PC-9 (cell line): ENCODE results near the gene SLX1A. TPM values are rescaled to one million over a fixed set of nuclear protein-coding genes. Genes with fewer than 3 reads are reported as not detected.
"Not testable (repeated sequence)": the region's sequence is repeated elsewhere in the genome, so short reads cannot be mapped to it uniquely, and the experiment has no call there.

Experiments
- BruUV-seq: library from RNA; stranded (reverse); fragments of 400-500 nt; replicated peaks from 2 replicates; lab custom pipeline; 2021; lab: Mats Ljungman, UMichigan
- CTCF ChIA-PET: fragments of 300-600 bp; sonication (Branson Sonifier 250); formaldehyde crosslinking; loops from one replicate; lab custom pipeline; 2022; ENCODE audit warnings: antibody characterized with exemption; lab: Charles Lee
- POLR2A ChIA-PET: fragments of 300-600 bp; sonication (Branson Sonifier 250); formaldehyde crosslinking; loops from one replicate; lab custom pipeline; 2022; ENCODE audit warnings: antibody characterized with exemption; ENCODE audit not compliant: unreplicated experiment; lab: Charles Lee
- DNase-seq, 2 experiments: peaks; one replicate each; pipeline versions ENCODE4 v3.0.0 to v3.0.0-alpha.2; 2015 to 2022; ENCODE audit warnings: mixed read lengths in 1 of 2
- H2AFZ ChIP-seq: fragments of 200-600 bp; sonication (generic); 2 replicates; pipeline ENCODE4 v1.8.1; 2017; ENCODE audit warnings: antibody characterized with exemption
- H3F3A ChIP-seq: fragments of 200-600 bp; sonication (generic); 2 replicates; pipeline ENCODE4 v1.8.1; 2017; ENCODE audit warnings: antibody characterized with exemption, mild to moderate bottlenecking, low read depth; ENCODE audit not compliant: insufficient read depth
- H3K27ac ChIP-seq: fragments of 200-600 bp; sonication (generic); 2 replicates; pipeline ENCODE4 v1.6.1; 2016; ENCODE audit warnings: mixed run types
- H3K27me3 ChIP-seq: fragments of 200-600 bp; sonication (generic); 2 replicates; pipeline ENCODE4 v1.6.1; 2016; ENCODE audit warnings: low read depth, mixed run types; ENCODE audit not compliant: insufficient read depth
- H3K36me3 ChIP-seq: fragments of 200-600 bp; sonication (generic); 2 replicates; pipeline ENCODE4 v1.6.1; 2016; ENCODE audit warnings: low read depth, mixed run types
- H3K4me1 ChIP-seq: fragments of 200-600 bp; sonication (generic); replicated peaks from 2 replicates; pipeline ENCODE4 v1.6.1; 2016; ENCODE audit warnings: mixed run types; ENCODE audit not compliant: insufficient read depth
- H3K4me2 ChIP-seq: fragments of 200-600 bp; sonication (generic); 2 replicates; pipeline ENCODE4 v1.6.1; 2017; ENCODE audit warnings: mixed run types
- H3K4me3 ChIP-seq: fragments of 200-600 bp; sonication (generic); 2 replicates; pipeline ENCODE4 v1.6.1; 2016; ENCODE audit warnings: mixed run types
- H3K79me2 ChIP-seq: fragments of 200-600 bp; sonication (generic); 2 replicates; pipeline ENCODE4 v1.6.1; 2017; ENCODE audit warnings: low read depth, mixed run types
- H3K9me2 ChIP-seq: fragments of 200-600 bp; sonication (generic); 2 replicates; pipeline ENCODE4 v1.8.1; 2017; ENCODE audit warnings: mild to moderate bottlenecking; ENCODE audit not compliant: insufficient read depth
- H3K9me3 ChIP-seq: fragments of 200-600 bp; sonication (generic); 2 replicates; pipeline ENCODE4 v1.8.1; 2016; ENCODE audit warnings: low read depth; ENCODE audit not compliant: insufficient read depth
- H4K20me1 ChIP-seq: fragments of 200-600 bp; sonication (generic); 2 replicates; pipeline ENCODE4 v1.8.1; 2017; ENCODE audit not compliant: insufficient read depth
- CTCF ChIP-seq: fragments of 200-600 bp; sonication (generic); conservative IDR thresholded peaks from 2 replicates; pipeline ENCODE4 v1.6.1; 2017; ENCODE audit warnings: mixed run types, antibody characterized with exemption, mild to moderate bottlenecking, moderate library complexity
- EZH2 ChIP-seq: fragments of 200-600 bp; sonication (generic); IDR thresholded peaks from 2 replicates; pipeline ENCODE4 v1.8.0; 2017; ENCODE audit warnings: antibody characterized with exemption, low read depth
- intact Hi-C: fragments of 100-400 bp; cut with micrococcal nuclease; formaldehyde crosslinking; loops from one replicate; pipeline ENCODE4 v1.10.0; 2022; ENCODE audit not compliant: unreplicated experiment
- total RNA-seq: library from RNA; stranded (reverse); gene quantifications from 2 replicates; pipeline ENCODE4 v1.2.3, GENCODE V29; 2021

The SLX1A gene
- total RNA-seq, 1 experiment from 2014 or later, result 100 TPM

DNA sequence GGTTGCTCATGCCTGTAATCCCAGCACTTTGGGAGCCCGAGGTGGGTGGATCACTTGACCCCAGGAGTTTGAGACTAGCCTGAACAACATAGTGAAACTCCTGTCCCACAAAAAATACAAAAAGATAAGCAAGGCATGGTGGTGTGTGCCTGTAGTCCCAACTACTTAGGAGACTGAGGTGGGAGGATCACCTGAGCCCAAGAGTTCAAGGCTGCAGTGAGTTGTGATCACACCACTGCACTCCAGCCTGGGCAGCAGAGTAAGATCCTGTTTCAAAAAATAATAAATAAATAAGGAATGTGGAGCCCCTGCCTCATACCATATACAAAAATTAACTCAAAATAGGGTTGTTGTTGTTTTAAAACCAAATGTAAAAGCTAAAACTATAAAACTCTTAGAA, 36.5 kb upstream of the SLX1A start:
- Histone ChIP-seq H3K4me3 (no peak overlapping the region), H3K4me2 (no peak overlapping the region), H3K79me2 (no peaks in the 10 kb centered on the region), H3K9me3 (no peaks in the 10 kb centered on the region), H3K36me3 (no peaks in the 10 kb centered on the region), H2AFZ (no peak overlapping the region), H3K9me2 (no peaks in the 10 kb centered on the region), H4K20me1 (no peaks in the 10 kb centered on the region), H3K27me3 (no peaks in the 10 kb centered on the region), H3F3A (peaks cover 9% of the 10 kb centered on the region; the same call in 1 of the 2 replicates), H3K4me1 (no peaks in the 10 kb centered on the region), H3K27ac (no peak overlapping the region)
- POLR2A ChIA-PET, result interaction anchor here (0.6 kb wide), 1 partner anchor 197 kb away, joined by 6 read pairs; no protein-coding TSS in a partner anchor
- intact Hi-C loops, result no loop called here
- TF ChIP-seq CTCF, result no peak
- no peak for TF ChIP-seq EZH2
- no peak for DNase-seq
- no TSS peak for BruUV-seq
- CTCF ChIA-PET, result no interaction called here

DNA sequence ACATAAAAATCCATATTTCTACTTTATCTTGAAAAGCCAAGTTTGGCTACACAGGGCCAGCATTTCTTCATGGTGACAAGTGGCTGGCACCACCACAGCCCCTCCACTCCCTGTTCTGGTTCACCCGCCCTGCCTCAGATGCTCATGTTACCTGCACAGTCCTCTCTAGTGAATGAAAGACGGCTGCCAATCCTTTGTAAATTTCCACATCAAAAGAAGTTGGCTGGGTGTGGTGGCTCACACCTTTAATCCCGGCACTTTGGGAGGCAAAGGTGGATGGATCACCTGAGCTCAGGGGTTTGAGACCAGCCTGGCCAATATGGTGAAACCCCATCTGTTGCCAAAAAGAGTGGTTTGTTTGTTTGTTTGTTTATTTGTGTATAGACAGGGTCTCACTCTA, 30.1 kb upstream of the SLX1A start:
- H3K36me3 ChIP-seq, result no peaks in the 10 kb centered on the region
- H4K20me1 ChIP-seq, result no peaks in the 10 kb centered on the region
- no peak overlapping the region for H2AFZ ChIP-seq
- H3K4me1 ChIP-seq, result no peaks in the 10 kb centered on the region
- no TSS peak for BruUV-seq
- no peak overlapping the region for H3K4me3 ChIP-seq
- TF ChIP-seq EZH2 (no peak), CTCF (no peak)
- ChIA-PET POLR2A (no interaction called here), CTCF (no interaction called here)
- H3K27ac ChIP-seq, result no peak overlapping the region
- H3K9me2 ChIP-seq, result no peaks in the 10 kb centered on the region
- no peak for DNase-seq
- intact Hi-C loops, result no loop called here
- H3K27me3 ChIP-seq, result no peaks in the 10 kb centered on the region
- H3F3A ChIP-seq, result peaks cover 14% of the 10 kb centered on the region; the same call in 1 of the 2 replicates
- H3K9me3 ChIP-seq, result no peaks in the 10 kb centered on the region
- no peak overlapping the region for H3K4me2 ChIP-seq
- no peaks in the 10 kb centered on the region for H3K79me2 ChIP-seq

DNA sequence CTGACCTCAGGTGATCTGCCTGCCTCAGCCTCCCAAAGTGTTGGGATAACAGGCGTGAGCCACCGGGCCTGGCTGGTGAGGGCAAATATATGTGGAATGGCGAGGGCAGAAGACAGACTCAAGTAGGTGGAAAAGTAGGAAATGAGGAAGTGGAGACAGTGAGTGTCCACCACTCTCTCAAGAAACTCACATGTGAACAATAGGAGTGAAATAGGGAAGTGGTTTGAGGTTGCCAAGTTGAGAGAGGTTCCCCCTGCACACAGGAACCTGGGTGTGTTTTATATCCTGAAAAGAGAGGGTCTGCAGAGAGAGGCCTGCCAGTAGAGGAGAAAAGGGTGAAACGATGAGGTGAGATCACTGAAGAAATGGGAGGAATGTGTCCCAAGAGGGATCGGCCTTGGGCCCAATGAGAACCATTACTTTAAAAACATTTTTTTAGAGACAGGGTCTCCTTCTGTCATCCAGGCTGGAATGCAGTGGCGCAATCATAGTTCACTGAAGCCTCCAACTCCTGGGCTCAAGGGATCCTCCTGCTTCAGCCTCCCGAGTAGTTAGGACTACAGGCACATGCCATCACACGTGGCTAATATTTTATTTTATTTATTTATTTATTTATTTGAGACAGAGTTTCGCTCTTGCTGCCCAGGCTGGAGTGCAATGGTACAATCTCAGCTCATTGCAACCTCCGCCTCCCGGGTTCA, 27.3 kb upstream of the SLX1A start:
- ChIA-PET POLR2A (no interaction called here), CTCF (no interaction called here)
- no peaks in the 10 kb centered on the region for H3K36me3 ChIP-seq
- intact Hi-C loops, result no loop called here
- no peaks in the 10 kb centered on the region for H3K9me2 ChIP-seq
- no peaks in the 10 kb centered on the region for H4K20me1 ChIP-seq
- H3F3A ChIP-seq, result peaks cover 19% of the 10 kb centered on the region; the same call in 1 of the 2 replicates
- no peak overlapping the region for H3K4me2 ChIP-seq
- H3K79me2 ChIP-seq, result no peaks in the 10 kb centered on the region
- H3K27ac ChIP-seq, result no peak overlapping the region
- no TSS peak for BruUV-seq
- no peak for DNase-seq
- no peak for TF ChIP-seq CTCF
- TF ChIP-seq EZH2, result no peak
- H2AFZ ChIP-seq, result no peak overlapping the region
- H3K4me3 ChIP-seq, result no peak overlapping the region
- H3K27me3 ChIP-seq, result no peaks in the 10 kb centered on the region
- no peaks in the 10 kb centered on the region for H3K9me3 ChIP-seq
- H3K4me1 ChIP-seq, result no peaks in the 10 kb centered on the region

DNA sequence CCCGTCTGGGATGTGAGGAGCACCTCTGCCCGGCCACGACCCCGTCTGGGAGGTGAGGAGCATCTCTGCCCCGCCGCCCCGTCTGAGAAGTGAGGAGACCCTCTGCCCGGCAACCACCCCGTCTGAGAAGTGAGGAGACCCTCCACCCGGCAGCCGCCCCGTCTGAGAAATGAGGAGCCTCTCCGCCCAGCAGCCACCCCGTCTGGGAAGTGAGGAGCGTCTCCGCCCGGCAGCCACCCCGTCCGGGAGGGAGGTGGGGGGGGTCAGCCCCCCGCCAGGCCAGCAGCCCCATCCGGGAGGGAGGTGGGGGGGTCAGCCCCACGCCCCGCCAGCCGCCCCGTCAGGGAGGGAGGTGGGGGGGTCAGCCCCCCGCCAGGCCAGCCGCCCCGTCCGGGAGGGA, 24.9 kb upstream of the SLX1A start:
- H4K20me1 ChIP-seq, CTCF ChIA-PET, H3K4me3 ChIP-seq, H3K4me2 ChIP-seq, H3K79me2 ChIP-seq, H3K36me3 ChIP-seq, H3K9me3 ChIP-seq, BruUV-seq, POLR2A ChIA-PET, H3K9me2 ChIP-seq, H2AFZ ChIP-seq, H3K4me1 ChIP-seq, intact Hi-C loops, DNase-seq, H3K27ac ChIP-seq, H3K27me3 ChIP-seq: not testable (repeated sequence)
- H3F3A ChIP-seq, result peaks cover 23% of the 10 kb centered on the region; the same call in 1 of the 2 replicates

GRCh38 chr16:30169416-30169815, 24.3 kb upstream of the SLX1A start:
- H4K20me1 ChIP-seq, H3K4me2 ChIP-seq, BruUV-seq, H3K79me2 ChIP-seq, POLR2A ChIA-PET, H3K27me3 ChIP-seq, H3K4me1 ChIP-seq, CTCF ChIA-PET, H2AFZ ChIP-seq, DNase-seq, H3K36me3 ChIP-seq, H3K9me3 ChIP-seq, intact Hi-C loops, H3K27ac ChIP-seq, H3K9me2 ChIP-seq, H3K4me3 ChIP-seq: not testable (repeated sequence)
- H3F3A ChIP-seq, result peaks cover 23% of the 10 kb centered on the region; the same call in 1 of the 2 replicates
